NCI-H146 (cell line): ENCODE results near the gene ZC3H15.
"Not testable (repeated sequence)": the region's sequence is repeated elsewhere in the genome, so short reads cannot be mapped to it uniquely, and the experiment has no call there.

Experiments
- DNase-seq: peaks from one replicate; lab custom pipeline; 2025; lab: John Stamatoyannopoulos, UW

ZC3H15 gene

GRCh38 chr2:186485871-186486650, at the start of gene ZC3H15:
ZC3H15 (plus strand) TSS chr2:186486260; CDS start chr2:186486383, 123 bp downstream.
- DNase-seq, result peak; percentile 94

GRCh38 chr2:186437719-186438118, 48.3 kb upstream of the ZC3H15 start:
- no peak for DNase-seq

- DNase-seq, result not testable (repeated sequence)
These were observed 46.4 kb upstream of the ZC3H15 start for GRCh38 chr2:186439673-186440095.

- DNase-seq, result no peak
These were observed 45.6 kb upstream of the ZC3H15 start for GRCh38 chr2:186440506-186440905.

- DNase-seq, result no peak
These were observed 43.2 kb upstream of the ZC3H15 start for GRCh38 chr2:186442885-186443284.

- DNase-seq, result no peak
These were observed 42.2 kb upstream of the ZC3H15 start for GRCh38 chr2:186443851-186444250.

- no peak for DNase-seq
These were observed 40.6 kb upstream of the ZC3H15 start for GRCh38 chr2:186445506-186445905.

GRCh38 chr2:186455613-186456012, 30.4 kb upstream of the ZC3H15 start:
- no peak for DNase-seq

- DNase-seq, result no peak
These were observed 29.1 kb upstream of the ZC3H15 start for GRCh38 chr2:186456941-186457340.

GRCh38 chr2:186457908-186458307, 28.2 kb upstream of the ZC3H15 start:
- no peak for DNase-seq

- peak; percentile 46 for DNase-seq
These were observed 27.1 kb upstream of the ZC3H15 start for GRCh38 chr2:186459009-186459408.

- DNase-seq, result peak; percentile 23
These were observed 25.6 kb upstream of the ZC3H15 start for GRCh38 chr2:186460465-186460864.

GRCh38 chr2:186466743-186467142, 19.3 kb upstream of the ZC3H15 start:
- no peak for DNase-seq

GRCh38 chr2:186467421-186467820, 18.6 kb upstream of the ZC3H15 start:
- DNase-seq, result no peak

GRCh38 chr2:186472722-186473493, 13.2 kb upstream of the ZC3H15 start:
- DNase-seq, result not testable (repeated sequence)

GRCh38 chr2:186474239-186474638, 11.8 kb upstream of the ZC3H15 start:
- DNase-seq, result not testable (repeated sequence)

GRCh38 chr2:186477790-186478189, 8.3 kb upstream of the ZC3H15 start:
- DNase-seq, result no peak

GRCh38 chr2:186480991-186481390, 5.1 kb upstream of the ZC3H15 start:
- no peak for DNase-seq

- DNase-seq, result no peak
These were observed 1.9 kb upstream of the ZC3H15 start for GRCh38 chr2:186484062-186484735.

GRCh38 chr2:186485576-186485870, 537 bp upstream of the ZC3H15 start:
- DNase-seq, result no peak

GRCh38 chr2:186486651-186487647, 889 bp downstream of the ZC3H15 start:
- peak; percentile 5 for DNase-seq
